Activated CD8-positive, alpha-beta memory T cell treated with anti-CD3 and anti-CD28 coated beads for 48 hours (primary cell): ENCODE data around the gene NEO1.
"Not testable (repeated sequence)": the region's sequence is repeated elsewhere in the genome, so short reads cannot be mapped to it uniquely, and the experiment has no call there.

Experiments
- DNase-seq, 3 experiments: peaks; one replicate each; pipeline ENCODE4 v3.0.0-alpha.2; 2020; ENCODE audit warnings: low read depth in 2 of 3, low spot score in 2 of 3

Gene NEO1

DNA sequence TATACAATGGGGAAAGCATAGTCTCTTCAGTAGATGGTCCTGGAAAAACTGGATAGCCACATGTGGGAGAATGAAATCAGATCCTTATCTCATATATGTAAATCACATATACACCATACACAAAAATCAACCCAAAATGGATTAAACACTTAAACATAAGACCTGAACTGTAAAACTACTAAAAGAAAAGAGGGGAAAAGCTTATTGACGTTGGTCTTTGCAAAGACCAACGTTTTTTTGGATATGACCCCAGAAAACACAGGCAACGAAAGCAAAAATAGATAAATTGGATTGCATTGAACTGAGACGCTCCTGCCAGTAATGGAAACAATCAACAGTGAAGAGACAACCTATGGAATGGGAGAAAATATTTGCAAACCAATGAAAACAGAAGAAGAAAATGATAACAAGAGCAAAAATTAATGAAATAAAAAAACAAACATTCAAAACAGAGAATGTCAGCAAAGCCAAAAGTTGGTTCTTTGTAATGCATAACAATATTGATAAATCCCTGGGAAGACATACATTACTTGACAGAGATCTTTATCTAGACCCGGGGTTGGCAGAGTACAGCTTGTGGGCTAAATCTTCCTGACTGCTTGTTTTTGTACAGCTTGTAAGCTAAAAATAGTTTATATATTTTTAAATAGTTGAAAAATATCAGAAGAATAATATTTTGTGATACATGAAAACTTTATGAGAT lies 86.9 kb downstream of the NEO1 start:
- DNase-seq: no peak

DNA sequence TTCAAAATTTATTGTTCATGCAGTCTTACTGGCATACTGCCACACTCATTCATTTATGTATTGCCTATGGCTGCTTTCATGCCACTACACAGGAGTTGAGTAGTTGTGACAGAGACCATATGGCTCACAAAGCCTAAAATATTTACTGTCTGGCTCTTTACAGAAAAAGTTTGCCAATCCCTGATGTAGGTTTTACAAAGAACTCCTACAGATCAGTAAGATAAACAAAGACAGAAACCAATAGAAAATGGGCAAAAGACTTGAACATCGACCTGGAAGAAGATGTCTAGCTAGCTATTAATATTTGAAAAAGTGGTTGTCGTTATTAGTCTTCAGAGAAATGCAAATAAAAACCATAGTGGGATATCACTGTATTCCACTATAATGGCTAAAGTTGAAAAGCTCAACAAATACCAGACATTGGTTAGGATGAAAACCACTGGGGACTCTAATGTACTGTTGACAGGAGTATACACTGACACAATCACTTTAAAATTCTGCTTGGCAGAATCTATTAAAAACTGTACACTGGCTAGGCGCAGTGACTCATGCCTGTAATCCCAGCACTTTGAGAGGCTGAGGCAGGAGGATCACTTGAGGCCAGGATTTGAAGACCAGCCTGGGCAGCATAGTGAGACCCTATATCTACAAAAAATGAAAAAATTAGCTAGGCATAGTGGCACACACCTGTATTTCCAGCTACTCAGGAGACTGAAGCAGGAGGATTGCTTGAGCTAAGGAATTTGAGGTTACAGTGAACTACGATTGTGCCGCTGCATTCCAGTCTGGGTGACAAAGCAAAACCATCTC lies 87.7 kb downstream of the NEO1 start:
- DNase-seq: no peak

DNA sequence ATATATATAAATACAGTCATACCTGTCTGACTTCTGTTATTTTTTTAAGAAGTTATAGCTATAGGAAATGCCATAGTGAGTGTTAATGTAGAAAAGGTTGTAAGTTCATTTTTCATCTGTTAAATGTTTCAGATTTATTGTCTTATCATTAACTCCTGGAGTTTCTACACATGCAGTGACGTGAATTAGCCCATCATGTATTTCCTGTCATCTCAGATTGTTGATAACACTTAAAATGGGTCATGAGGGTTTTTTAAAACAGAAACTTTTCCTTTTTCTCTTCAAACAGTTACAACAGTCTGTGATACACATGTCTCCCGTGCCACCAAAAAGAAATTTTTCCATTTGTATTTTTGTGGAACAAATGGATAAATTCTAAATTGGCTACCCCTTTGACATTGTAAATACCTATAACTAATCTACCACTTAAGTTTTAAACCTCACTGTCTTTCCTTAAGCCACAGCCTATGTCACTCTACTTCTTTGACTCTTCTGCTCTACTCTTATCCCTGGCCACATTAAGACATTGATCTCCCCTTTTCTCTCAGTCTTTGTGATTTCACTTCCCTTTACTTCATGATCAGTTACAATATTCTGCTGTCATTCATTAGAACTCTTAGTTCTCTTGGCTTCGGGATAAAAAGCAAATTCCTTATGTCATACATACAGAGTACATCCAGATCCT lies 89.1 kb downstream of the NEO1 start:
- DNase-seq: no peak

DNA sequence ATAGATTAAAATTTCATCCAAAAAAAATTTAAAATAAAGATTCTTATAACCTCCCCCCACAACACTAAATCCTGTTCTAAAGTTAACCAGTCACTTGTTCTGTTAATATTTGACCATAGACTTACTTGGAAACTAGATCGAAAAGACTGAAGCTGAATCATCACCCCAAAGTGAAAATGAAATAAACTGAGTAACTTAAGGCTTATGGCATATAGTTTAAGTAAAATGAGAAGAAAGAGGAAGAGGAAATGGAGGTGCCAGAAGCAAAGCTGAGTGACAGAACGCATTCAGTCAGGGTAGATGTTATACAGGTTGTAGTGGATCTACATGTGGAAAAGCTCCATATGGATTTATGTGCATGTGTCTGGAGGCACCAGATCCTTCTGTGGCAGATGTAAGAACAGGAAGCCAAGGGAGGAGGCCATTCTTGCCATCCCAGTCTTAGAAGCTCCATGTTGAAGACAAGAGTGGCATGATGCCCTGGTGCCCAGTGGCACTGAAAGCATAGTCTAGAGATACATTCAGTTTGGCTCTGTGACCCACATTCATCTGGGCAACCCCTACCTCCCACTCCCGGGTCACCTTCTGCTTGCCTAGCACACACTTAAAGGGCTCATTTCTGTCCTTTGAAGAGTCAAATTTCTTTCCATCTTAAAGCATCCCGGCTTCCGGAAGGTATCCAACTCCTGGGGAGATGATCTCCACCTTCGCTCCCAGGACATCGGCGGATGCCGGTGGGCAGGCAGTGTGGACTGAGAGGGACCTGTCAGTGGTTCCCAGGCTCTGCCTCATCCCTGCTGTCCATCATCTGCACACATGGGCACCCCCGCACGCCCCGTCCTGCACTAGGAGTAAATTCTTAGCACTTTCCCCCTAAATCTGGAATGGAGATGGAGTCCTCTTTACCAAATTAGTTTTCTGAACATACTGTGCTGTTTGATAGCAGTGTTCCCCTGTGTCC lies 90.8 kb downstream of the NEO1 start:
- DNase-seq: no peak

DNA sequence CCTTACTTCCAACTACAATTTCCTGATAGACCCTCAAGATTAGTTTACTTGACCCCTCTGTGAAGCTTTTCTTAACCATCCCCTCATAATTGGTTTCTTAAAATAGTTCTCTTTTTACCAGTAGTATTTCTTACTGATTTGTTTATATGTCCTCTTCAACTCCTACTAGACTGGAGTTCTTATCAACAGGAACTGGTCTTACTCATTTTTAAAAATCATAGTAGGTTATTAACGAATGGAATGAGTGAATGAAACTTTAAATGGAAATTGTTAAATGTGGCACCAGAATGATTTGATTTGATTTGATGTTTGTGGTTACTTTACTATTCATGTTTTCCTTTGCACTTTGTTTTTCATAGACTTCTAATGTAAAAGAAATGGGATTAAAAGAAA lies 91.5 kb downstream of the NEO1 start:
- no peak for DNase-seq

DNA sequence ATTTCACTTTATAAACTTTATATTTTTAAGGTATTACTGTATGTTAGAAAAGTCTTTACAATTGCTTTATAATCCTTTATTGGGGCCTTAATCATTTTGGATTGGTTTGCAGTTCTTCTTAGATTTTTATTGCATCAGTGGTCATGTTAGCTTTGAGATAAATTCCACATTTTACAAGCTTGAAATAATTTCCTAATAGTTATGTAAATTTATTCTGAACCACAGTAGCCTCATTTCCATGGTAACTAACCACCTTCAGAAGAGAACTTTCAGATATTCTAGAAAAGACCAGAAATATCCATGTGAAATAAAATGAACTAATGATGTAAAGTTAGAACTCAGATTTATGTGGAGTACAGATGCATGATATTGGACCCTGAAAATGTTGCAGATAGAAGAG lies 94.2 kb downstream of the NEO1 start:
- no peak for DNase-seq

DNA sequence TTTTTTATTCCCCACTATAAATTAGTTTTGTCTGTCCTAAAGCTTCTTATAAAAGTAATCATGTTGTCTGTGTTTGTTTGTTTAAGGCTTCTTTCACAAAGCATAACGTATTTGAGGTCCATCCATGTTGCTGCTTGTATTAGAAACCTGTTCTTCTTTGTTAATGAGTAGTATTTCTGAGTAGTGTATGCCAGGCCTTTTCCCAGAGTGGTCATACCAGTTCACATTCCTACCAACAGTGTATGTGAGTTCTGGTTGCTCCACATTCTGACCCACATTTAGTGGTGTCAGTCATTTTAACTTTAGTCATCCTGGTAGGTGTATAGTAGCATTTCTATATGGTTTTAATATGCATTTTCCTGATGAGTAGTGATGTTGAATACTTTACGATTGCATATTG lies 98.6 kb downstream of the NEO1 start:
- no peak for DNase-seq

DNA sequence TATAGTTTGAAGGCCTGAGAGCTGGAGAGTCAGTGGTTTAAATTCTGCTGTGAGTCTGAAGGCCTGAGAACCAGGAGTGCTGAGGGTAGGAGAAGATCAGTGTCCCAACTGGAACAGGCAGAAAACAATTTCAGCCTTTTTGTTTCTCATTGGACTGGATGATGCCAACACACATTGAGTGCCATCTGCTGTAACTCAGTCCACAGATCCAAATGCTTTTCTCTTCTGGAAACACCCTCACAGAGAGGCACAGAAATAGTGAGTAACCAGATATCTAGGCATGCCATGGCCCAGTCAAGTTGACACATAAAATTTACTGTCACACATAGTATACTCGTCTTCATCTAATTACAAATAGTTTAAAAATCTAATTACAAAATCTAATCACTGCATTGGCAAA lies 100.8 kb downstream of the NEO1 start:
- DNase-seq: no peak

DNA sequence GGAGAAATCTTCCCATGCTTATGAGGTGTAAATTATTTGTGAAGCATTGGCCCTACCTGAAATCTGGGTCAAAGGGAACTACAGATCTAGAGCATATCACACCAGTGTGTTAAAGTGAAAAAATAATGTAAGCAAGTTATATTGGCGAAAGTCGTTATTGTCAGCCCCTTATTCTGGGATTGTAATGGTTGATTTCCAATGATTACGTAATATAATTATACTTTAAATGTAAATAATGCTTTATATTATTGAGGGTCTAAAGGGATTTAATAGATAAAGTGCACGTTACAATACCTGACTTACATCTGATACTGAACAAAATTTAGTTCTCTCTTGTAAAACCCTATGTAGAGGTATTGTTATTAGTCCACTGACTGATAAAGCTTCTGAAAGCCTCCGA lies 101.2 kb downstream of the NEO1 start:
- no peak for DNase-seq

DNA sequence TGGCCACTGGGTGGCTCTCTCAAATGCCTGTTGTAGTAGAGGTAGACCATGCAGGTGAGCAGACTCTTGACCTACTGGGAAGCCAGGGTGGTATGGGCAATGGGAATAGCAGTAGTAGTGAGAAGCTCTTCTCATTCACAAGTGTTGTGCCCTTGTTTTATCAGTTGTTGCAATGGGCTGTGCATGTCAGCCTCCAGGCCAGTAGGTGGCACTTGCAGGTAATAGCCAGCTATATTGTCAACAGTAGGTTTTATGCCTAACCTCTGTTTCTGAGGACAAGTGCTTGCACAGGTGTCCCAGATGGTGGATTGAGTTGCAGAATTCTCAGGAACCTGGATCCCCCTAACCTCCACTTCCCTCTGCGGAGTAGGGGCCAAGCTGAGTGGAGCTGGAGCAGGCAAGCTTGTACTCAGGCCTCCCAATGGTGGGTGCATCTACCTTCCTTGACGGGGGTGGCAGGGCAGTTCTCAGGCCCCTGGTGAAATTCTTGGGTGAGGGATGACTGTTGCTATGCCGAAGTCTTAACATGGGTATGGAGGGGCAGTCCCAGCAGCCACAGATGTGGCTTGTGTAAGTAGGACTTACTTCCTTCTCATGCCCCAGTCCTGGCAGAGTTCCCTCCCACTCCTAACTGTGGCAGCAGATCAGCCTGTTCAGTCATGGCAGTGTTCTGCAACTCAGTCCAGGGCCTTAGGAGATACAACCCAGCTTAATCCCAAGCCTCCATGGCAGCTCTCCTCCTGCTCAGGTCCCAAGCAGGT lies 104.3 kb downstream of the NEO1 start:
- DNase-seq: no peak

DNA sequence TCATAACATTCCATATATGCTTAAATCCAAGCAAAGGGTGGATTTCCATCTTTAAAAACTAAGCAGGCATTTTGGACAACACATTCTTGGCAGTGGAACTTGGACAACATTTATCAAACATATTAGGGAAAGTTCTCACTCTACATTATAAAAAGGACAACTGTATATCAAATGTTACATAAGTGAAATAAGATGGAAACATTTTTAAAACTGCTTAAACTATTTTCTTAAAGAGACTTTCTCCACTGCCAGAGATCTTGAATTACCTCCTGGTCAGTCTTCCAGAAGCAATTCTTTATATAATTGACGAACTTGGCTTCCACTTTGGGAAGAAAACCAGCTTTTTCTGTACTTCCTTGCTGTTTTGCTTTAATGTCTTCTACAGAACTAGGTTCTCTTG lies 109.3 kb downstream of the NEO1 start:
- no peak for DNase-seq

DNA sequence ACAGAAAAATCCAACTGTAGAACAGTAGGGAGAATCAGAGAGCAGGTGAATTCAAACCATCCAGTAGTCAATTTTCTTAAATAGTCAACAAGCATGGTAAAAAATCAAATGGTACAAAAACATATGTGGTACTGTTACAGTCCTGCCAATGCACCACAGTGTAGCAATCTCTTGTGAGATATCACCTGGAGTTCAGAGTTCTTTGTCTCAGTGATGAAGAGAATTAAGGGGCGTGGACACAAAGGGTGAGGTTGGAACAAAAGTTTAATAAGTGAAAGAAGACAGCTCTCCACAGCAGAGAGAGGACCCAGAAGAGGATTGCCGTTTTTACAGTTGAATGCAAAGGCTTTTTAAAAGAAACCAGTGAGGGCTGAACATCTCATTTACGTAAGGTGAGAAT lies 113.2 kb downstream of the NEO1 start:
- DNase-seq: no peak

DNA sequence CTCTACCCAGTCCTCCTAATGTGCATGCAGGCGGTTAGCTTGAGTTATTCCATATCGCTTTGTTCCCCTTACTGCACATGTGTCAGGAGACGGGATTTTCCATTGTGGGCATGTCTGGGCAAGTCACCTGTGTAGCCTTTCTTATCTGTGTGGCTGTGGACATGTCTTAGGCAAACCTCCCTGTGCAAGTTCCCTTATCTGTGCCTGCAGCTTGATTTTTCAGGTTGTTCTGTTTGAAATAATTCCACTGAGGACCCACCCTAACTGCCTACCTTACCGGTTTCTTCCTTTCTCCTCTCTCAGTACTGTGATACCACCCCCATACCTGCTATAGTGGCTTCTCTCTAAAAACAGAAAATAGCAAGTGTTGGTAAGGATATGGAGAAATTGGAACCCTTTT lies 113.6 kb downstream of the NEO1 start:
- no peak for DNase-seq

DNA sequence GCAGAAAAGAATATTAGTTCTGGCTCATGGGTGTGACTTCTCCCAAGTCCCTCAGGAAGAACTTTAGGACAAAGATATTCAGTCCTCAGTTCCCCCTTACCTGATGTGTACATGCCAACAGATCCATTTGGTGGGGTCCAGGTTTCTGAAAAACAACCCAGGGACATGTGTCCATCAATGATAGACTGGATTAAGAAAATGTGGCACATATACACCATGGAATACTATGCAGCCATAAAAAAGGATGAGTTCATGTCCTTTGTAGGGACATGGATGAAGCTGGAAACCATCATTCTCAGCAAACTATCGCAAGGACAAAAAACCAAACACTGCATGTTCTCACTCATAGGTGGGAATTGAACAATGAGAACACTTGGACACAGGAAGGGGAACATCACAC lies 114.4 kb downstream of the NEO1 start:
- not testable (repeated sequence) for DNase-seq

DNA sequence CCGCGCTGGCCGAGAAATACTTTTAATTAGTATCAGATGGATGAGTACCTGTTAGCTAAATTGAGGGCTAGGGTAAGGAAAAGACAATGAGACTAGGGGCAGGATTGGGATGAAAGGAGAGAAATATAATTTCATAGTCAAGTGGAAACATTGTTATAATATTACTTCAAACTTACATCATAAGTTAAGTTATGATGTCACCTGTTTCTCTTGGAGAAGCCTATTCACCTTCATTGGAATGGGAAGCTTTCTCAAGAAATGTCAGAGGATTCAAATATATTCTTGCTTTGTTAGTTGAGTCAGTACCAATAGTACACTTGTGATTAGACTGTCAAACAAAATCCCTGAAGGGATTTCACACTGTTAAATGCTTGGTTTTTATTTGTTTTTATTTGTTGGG lies 116.2 kb downstream of the NEO1 start:
- DNase-seq: no peak

DNA sequence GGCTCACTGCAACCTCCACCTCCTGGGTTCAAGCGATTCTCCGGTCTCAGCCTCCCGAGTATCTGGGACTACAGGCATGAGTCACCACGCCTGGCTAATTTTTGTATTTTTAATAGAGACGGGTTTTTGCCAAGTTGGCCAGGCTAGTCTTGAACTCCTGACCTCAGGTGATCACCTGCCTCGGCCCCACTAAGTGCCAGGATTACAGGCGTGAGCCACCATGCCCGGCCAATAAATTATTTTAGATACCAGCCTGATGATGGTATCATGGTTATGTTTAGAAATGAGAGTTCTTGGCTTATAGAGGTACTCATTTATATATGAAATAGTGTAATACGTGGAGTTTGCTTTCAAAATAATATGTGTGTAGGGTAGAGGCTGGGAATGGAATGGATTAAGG lies 119.4 kb downstream of the NEO1 start:
- no peak for DNase-seq

DNA sequence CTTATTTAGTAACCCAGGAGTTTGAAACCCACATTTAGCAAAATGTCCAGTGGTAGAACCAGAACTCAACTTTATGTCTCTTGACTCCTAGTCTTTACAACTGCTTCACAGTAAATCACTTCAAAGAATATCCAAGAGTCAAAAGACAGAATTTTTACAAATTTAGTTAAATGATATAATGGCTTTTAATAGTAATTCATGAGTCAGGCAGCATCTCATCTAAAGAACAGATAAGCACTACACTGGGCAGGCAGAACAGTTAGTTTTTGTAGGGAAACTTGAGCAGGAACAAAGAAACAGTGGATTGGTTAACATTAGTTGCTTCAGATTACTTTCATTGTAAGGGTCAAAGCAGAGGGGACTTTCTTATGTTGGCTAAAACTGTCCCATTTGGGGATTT lies 120.2 kb downstream of the NEO1 start:
- no peak for DNase-seq

DNA sequence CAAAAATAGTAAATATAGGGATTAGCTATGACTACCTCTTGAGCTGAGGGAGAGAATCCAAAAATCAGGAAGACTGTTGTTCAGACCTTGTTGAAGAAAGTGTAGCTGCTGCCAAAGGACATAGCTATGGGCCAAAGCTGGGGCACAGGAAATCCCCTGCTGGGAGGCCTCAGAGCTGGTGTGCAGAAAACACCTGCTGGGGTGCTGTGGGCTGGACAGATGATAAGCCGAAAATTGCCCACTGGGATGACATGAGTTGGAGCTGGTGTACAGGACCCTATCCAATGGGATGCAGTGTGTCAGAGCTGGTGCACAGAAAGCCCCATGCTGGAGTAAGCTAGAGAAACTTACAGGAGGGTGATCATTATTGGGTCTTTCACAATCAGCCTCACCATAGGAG lies 121.9 kb downstream of the NEO1 start:
- DNase-seq: no peak

DNA sequence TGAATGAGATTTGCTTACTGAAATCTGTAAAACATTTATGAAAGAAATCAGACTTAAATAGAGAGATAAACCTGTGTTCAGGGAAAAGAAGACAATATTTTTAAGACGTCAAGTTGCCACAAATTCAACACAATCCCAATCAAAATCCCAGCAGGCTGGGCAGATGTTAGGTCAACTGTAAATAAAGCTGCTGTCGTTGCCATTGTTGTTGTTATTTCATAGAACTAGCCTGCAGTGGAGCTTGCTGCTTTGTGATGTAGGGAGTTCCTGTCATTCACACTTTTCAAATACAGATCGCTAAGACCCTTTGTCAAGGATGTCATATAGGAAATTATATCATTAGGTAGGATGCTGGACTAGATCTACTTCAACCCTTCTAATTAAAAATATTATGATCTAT lies 123.1 kb downstream of the NEO1 start:
- DNase-seq: no peak

DNA sequence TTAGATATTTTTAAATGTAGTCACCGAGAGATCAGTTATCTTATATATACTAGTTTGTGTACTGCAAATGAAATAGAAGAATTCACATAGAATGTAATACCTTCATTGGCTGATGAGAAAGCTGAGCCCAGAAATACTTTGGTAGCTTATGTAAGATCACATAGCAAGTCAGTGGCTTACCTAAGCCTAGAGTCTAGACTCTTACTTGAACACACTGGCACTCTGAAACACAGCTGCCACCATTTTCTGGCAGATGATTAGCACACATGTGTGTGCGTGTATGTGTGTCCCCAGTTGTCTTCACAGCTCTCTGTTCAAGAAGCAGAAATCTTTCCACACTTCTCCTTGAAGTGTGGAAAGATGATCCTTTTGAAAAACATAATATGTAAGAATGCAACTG lies 124.3 kb downstream of the NEO1 start:
- DNase-seq: no peak
